H1 (cell line): ENCODE results near the gene UBE3C. TPM values are rescaled to one million over a fixed set of nuclear protein-coding genes. Genes with fewer than 3 reads are reported as not detected.

ENCODE experiments used
- CHD7 ChIP-seq: fragments of 300-600 bp; sonication (generic); IDR thresholded peaks from 2 replicates; pipeline ENCODE4 v1.7.1; 2012; ENCODE audit warnings: low read length, moderate library complexity, mild to moderate bottlenecking, inconsistent platforms; ENCODE audit not compliant: insufficient replicate concordance
- EP300 ChIP-seq, 2 experiments: IDR thresholded peaks; 1 replicate in 1 of 2; 2 replicates in 1 of 2; pipeline ENCODE4 v1.6.1; 2011 to 2012; ENCODE audit warnings: low read depth in 2 of 2, low read length in 2 of 2, mild to moderate bottlenecking in 2 of 2, borderline replicate concordance in 1 of 2, inconsistent platforms in 1 of 2, moderate library complexity in 1 of 2
- JUN ChIP-seq: IDR thresholded peaks from 2 replicates; pipeline ENCODE4 v1.6.1; 2011; ENCODE audit warnings: low read depth, mild to moderate bottlenecking, improper control_type of control experiment, low read length
- JUND ChIP-seq: IDR thresholded peaks from 2 replicates; pipeline ENCODE4 v1.6.1; 2011; ENCODE audit warnings: mild to moderate bottlenecking, improper control_type of control experiment, low read length
- KDM4A ChIP-seq: IDR thresholded peaks from one replicate; pipeline ENCODE4 v1.7.1; 2012; ENCODE audit warnings: low read depth, mild to moderate bottlenecking, moderate library complexity, low read length, inconsistent platforms; ENCODE audit not compliant: severe bottlenecking
- SP4 ChIP-seq: IDR thresholded peaks from 2 replicates; pipeline ENCODE4 v1.6.1; 2012; ENCODE audit warnings: low read length, inconsistent platforms
- polyA plus RNA-seq, 7 experiments: library from polyadenylated mRNA; depleted of rRNA in 3 of 7; stranded (reverse) in 5 of 7; unstranded in 2 of 7; fragments of >200 nt in 5 of 7; fragments of 200-250 nt in 2 of 7; gene quantifications; 1 replicate in 5 of 7; 2 replicates in 1 of 7; 4 replicates in 1 of 7; pipeline versions ENCODE4 v1.2.1 to v1.2.3, GENCODE V29; 2011 to 2013; ENCODE audit warnings: missing spikeins in 2 of 7, mixed read lengths in 2 of 7
- total RNA-seq: library from RNA; stranded (reverse); fragmentation: NEBNext Ultra II Directional; extraction: Animal tissue kit (Norgen Biotek cat#: 25700); gene quantifications from 2 replicates; pipeline ENCODE4 v1.2.1, GENCODE V29; 2021

The UBE3C gene
- total and polyA plus RNA-seq, 2 of the 8 experiments (the other 6 are each of a cell fraction or from before 2014, with no cell fraction given) = 32.0 to 54.1 TPM

DNA sequence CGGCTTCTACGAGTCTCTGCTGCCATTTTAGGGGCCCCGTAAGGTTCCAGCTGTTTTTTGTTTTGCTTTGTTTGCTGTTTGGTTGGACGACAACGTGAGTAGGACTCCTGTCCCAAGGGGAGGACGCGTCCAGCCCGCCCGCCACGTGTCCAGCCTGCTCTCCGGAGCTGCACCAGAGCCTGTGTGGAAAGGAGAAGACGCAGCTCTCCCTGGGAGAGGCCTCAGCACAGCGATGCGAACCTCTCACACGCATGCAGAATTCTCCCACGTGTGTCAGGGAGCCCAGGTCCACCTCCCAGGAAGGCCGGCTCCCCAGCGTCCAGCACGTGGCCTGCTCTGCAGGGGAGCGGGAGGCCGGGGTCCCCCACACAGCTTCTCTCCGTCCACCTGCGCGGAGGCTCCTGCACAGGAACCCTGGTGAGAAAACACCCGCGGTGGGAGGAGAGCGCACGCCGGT, 161.7 kb downstream of the UBE3C start (continued):
- TF ChIP-seq CHD7 (no peak), JUN (no peak), KDM4A (no peak), JUND (no peak), SP4 (no peak), EP300 (IDR thresholded peaks at IDR 0.05; ENCODE audit: borderline replicate concordance in 1 of 2, low read depth in 2 of 2, low read length in 2 of 2) (no peak)
